HPDE6-E6E7 (cell line): ENCODE data around the gene ZNF423.

Experiments used
- DNase-seq: peaks from one replicate; pipeline ENCODE4 v3.0.0; 2011; ENCODE audit warnings: missing footprints; ENCODE audit errors: extremely low spot score

Gene ZNF423

GRCh38 chr16:49558451-49558850 is 297.5 kb downstream of the ZNF423 start:
- no peak for DNase-seq

GRCh38 chr16:49556606-49557446 is 299.1 kb downstream of the ZNF423 start:
- no peak for DNase-seq

GRCh38 chr16:49556249-49556605 is 299.7 kb downstream of the ZNF423 start:
- no peak for DNase-seq

- no peak for DNase-seq
Observed at GRCh38 chr16:49554681-49555080, 301.2 kb downstream of the ZNF423 start.

- DNase-seq = no peak
Observed at GRCh38 chr16:49552313-49552928, 303.5 kb downstream of the ZNF423 start.

GRCh38 chr16:49550666-49551065 is 305.2 kb downstream of the ZNF423 start:
- no peak for DNase-seq

GRCh38 chr16:49550140-49550539 is 305.8 kb downstream of the ZNF423 start:
- DNase-seq = no peak

- no peak for DNase-seq
Observed at GRCh38 chr16:49548325-49548970, 307.5 kb downstream of the ZNF423 start.

- DNase-seq = no peak
Observed at GRCh38 chr16:49547448-49547847, 308.5 kb downstream of the ZNF423 start.

GRCh38 chr16:49546735-49547134 is 309.2 kb downstream of the ZNF423 start:
- DNase-seq = no peak

- no peak for DNase-seq
Observed at GRCh38 chr16:49545741-49546448, 310.0 kb downstream of the ZNF423 start.

- DNase-seq = no peak
Observed at GRCh38 chr16:49545243-49545642, 310.7 kb downstream of the ZNF423 start.

GRCh38 chr16:49544828-49545227 is 311.1 kb downstream of the ZNF423 start:
- no peak for DNase-seq

- no peak for DNase-seq
Observed at GRCh38 chr16:49543631-49543946, 312.3 kb downstream of the ZNF423 start.

- no peak for DNase-seq
Observed at GRCh38 chr16:49542946-49543630, 312.8 kb downstream of the ZNF423 start.

- no peak for DNase-seq
Observed at GRCh38 chr16:49542391-49542891, 313.5 kb downstream of the ZNF423 start.

GRCh38 chr16:49540836-49541235 is 315.1 kb downstream of the ZNF423 start:
- DNase-seq = no peak

- no peak for DNase-seq
Observed at GRCh38 chr16:49539758-49540157, 316.2 kb downstream of the ZNF423 start.

GRCh38 chr16:49537924-49538459 is 317.9 kb downstream of the ZNF423 start:
- DNase-seq = no peak

GRCh38 chr16:49534901-49535610 is 320.9 kb downstream of the ZNF423 start:
- no peak for DNase-seq

GRCh38 chr16:49533422-49533821 is 322.5 kb downstream of the ZNF423 start:
- no peak for DNase-seq
